Esophagus muscularis mucosa (tissue), 4 donors: ENCODE data around the gene TMEM119.

ENCODE experiments used
- CTCF ChIP-seq, 3 experiments: fragments of 200-600 bp in 2 of 3; fragments of 450-650 bp in 1 of 3; sonication (generic) in 2 of 3; IDR thresholded peaks; one replicate each; pipeline ENCODE4 v1.5.1; 2017 to 2019; ENCODE audit warnings: antibody characterized with exemption in 3 of 3, mild to moderate bottlenecking in 2 of 3, moderate library complexity in 1 of 3
- EP300 ChIP-seq: sonication (generic); formaldehyde crosslinking; IDR thresholded peaks from one replicate; pipeline ENCODE4 v1.6.1; 2017; ENCODE audit warnings: antibody characterized with exemption
- POLR2A ChIP-seq: fragments of 450-650 bp; IDR thresholded peaks from one replicate; pipeline ENCODE4 v1.6.1; 2017; ENCODE audit warnings: antibody characterized with exemption, moderate library complexity, mild to moderate bottlenecking, low read depth
- POLR2AphosphoS5 ChIP-seq, 2 donors: sonication (generic); formaldehyde crosslinking; IDR thresholded peaks; one replicate each; pipeline ENCODE4 v1.6.1; 2017; ENCODE audit warnings: antibody characterized with exemption in 2 of 2

GRCh38 chr12:108629824-108630476 lies 32.1 kb upstream of the TMEM119 start:
- TF ChIP-seq CTCF (IDR thresholded peaks at IDR 0.05) (no peak), POLR2AphosphoS5 (IDR thresholded peaks at IDR 0.05) (peak in 1 of 2 donors; percentile 8), POLR2A (no peak), EP300 (no peak)
